Measurements from ENCODE around the gene SLC4A9.
A peak's percentile ranks its signal among the peaks of the same experiment; 100 is the strongest.
"Not testable (repeated sequence)": the region's sequence is repeated elsewhere in the genome, so short reads cannot be mapped to it uniquely, and the experiment has no call there.

SLC4A9 gene

GRCh38 chr5:140341591-140341990 lies 18.4 kb upstream of the SLC4A9 start:
- DNase-seq (ENCODE audit: low spot score), result no peak
- H3K27ac ChIP-seq (ENCODE audit: poor library complexity, severe bottlenecking), result no peak overlapping the region
- ATAC-seq (ENCODE audit: low read depth), result no peak
- TF ChIP-seq CTCF (IDR thresholded peaks at IDR 0.05; ENCODE audit: poor library complexity, severe bottlenecking), result no peak
- H3K9me3 ChIP-seq (ENCODE audit: severe bottlenecking), result no peaks in the 10 kb centered on the region
- H3K36me3 ChIP-seq (ENCODE audit: low read depth), result peaks cover 60% of the 10 kb centered on the region
- peaks cover 38% of the 10 kb centered on the region for H3K4me1 ChIP-seq (ENCODE audit: insufficient read depth, poor library complexity, severe bottlenecking)
- no peaks in the 10 kb centered on the region for H3K27me3 ChIP-seq (ENCODE audit: insufficient read depth, poor library complexity, severe bottlenecking)
- H3K4me3 ChIP-seq (ENCODE audit: severe bottlenecking), result no peak overlapping the region

- Histone ChIP-seq H3K4me1 (ENCODE audit: insufficient read depth, poor library complexity, severe bottlenecking) (peaks cover 43% of the 10 kb centered on the region), H3K4me3 (ENCODE audit: severe bottlenecking) (no peak overlapping the region), H3K27me3 (ENCODE audit: insufficient read depth, poor library complexity, severe bottlenecking) (no peaks in the 10 kb centered on the region), H3K9me3 (ENCODE audit: severe bottlenecking) (no peaks in the 10 kb centered on the region), H3K27ac (ENCODE audit: poor library complexity, severe bottlenecking) (no peak overlapping the region), H3K36me3 (ENCODE audit: low read depth) (peaks cover 54% of the 10 kb centered on the region)
- DNase-seq (ENCODE audit: low spot score) (no peak), ATAC-seq (ENCODE audit: low read depth) (no peak)
- no peak for TF ChIP-seq CTCF (IDR thresholded peaks at IDR 0.05; ENCODE audit: poor library complexity, severe bottlenecking)
Measured at GRCh38 chr5:140342287-140342686, 17.7 kb upstream of the SLC4A9 start.

- Histone ChIP-seq H3K36me3 (ENCODE audit: low read depth) (peaks cover 48% of the 10 kb centered on the region), H3K27me3 (ENCODE audit: insufficient read depth, poor library complexity, severe bottlenecking) (no peaks in the 10 kb centered on the region), H3K4me3 (ENCODE audit: severe bottlenecking) (no peak overlapping the region), H3K27ac (ENCODE audit: poor library complexity, severe bottlenecking) (no peak overlapping the region), H3K4me1 (ENCODE audit: insufficient read depth, poor library complexity, severe bottlenecking) (peaks cover 47% of the 10 kb centered on the region), H3K9me3 (ENCODE audit: severe bottlenecking) (no peaks in the 10 kb centered on the region)
- no peak for TF ChIP-seq CTCF (IDR thresholded peaks at IDR 0.05; ENCODE audit: poor library complexity, severe bottlenecking)
- ATAC-seq (ENCODE audit: low read depth) (no peak), DNase-seq (ENCODE audit: low spot score) (no peak)
Measured at GRCh38 chr5:140342896-140343295, 17.1 kb upstream of the SLC4A9 start.

- Histone ChIP-seq H3K4me1 (ENCODE audit: insufficient read depth, poor library complexity, severe bottlenecking) (peaks cover 47% of the 10 kb centered on the region), H3K36me3 (ENCODE audit: low read depth) (peaks cover 40% of the 10 kb centered on the region)
- not testable (repeated sequence) for H3K27me3 ChIP-seq (ENCODE audit: insufficient read depth, poor library complexity, severe bottlenecking); H3K9me3 ChIP-seq (ENCODE audit: severe bottlenecking); ATAC-seq (ENCODE audit: low read depth); H3K27ac ChIP-seq (ENCODE audit: poor library complexity, severe bottlenecking); DNase-seq (ENCODE audit: low spot score); H3K4me3 ChIP-seq (ENCODE audit: severe bottlenecking)
Measured at GRCh38 chr5:140343849-140344248, 16.1 kb upstream of the SLC4A9 start.

- no peaks in the 10 kb centered on the region for H3K9me3 ChIP-seq (ENCODE audit: severe bottlenecking)
- H3K36me3 ChIP-seq (ENCODE audit: low read depth), result peaks cover 33% of the 10 kb centered on the region
- H3K27me3 ChIP-seq (ENCODE audit: insufficient read depth, poor library complexity, severe bottlenecking), result no peaks in the 10 kb centered on the region
- H3K4me3 ChIP-seq (ENCODE audit: severe bottlenecking), result peak overlapping the region; percentile 46
- H3K4me1 ChIP-seq (ENCODE audit: insufficient read depth, poor library complexity, severe bottlenecking), result peaks cover 45% of the 10 kb centered on the region
- TF ChIP-seq CTCF (IDR thresholded peaks at IDR 0.05; ENCODE audit: poor library complexity, severe bottlenecking), result no peak
- no peak for DNase-seq (ENCODE audit: low spot score)
- H3K27ac ChIP-seq (ENCODE audit: poor library complexity, severe bottlenecking), result peak overlapping the region; percentile 46
- ATAC-seq (ENCODE audit: low read depth), result peak; percentile 67
Measured at GRCh38 chr5:140344683-140345423, 15.1 kb upstream of the SLC4A9 start.
